Dermis microvascular lymphatic vessel endothelial cell (primary cell): ENCODE results near the gene ARF6. TPM values are rescaled to one million over a fixed set of nuclear protein-coding genes. Genes with fewer than 3 reads are reported as not detected.
"Not testable (repeated sequence)": the region's sequence is repeated elsewhere in the genome, so short reads cannot be mapped to it uniquely, and the experiment has no call there.

Experiments
- DNase-seq, 2 donors: peaks; one replicate each; pipeline versions ENCODE4 v3.0.0 to v3.0.0-alpha.2; 2010; ENCODE audit warnings: low read depth in 2 of 2
- total RNA-seq: library from RNA; depleted of rRNA; stranded (reverse); fragments of >200 nt; gene quantifications from 2 replicates; pipeline ENCODE4 v1.2.1, GENCODE V29; 2014

The ARF6 gene
- total RNA-seq, 1 donor from 2014 or later = 52.1 TPM

- DNase-seq = no peak
These were observed 16.2 kb upstream of the ARF6 start for GRCh38 chr14:49876563-49877127.

DNA sequence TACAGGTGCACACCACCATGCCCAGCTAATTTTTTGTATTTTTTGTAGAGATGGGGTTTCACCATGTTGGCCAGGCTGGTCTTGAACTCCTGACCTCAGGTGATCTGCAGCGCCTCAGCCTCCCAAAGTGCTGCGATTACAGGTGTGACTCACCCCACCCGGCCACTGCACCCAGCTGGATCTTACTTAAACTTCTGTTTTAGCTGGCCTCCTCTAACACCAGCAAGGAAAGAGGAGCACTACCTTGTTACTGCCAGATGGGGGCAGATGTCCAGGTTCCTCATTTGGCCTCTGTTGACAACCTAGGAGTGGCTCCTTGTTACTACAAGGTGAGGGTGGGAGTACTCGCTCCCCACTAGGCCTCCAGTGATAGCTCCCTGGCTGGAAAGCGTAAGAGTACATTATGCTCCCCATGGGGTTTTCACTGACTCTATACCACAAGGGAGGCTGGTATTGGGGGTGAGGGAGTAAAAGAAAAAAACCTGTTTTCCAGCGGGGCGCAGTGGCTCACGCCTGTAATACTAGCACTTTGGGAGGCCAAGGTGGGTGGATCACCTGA lies 13.2 kb upstream of the ARF6 start:
- DNase-seq = peak; percentile 47 to 69

GRCh38 chr14:49880267-49881064 lies 12.4 kb upstream of the ARF6 start:
- no peak for DNase-seq

GRCh38 chr14:49881350-49882001 lies 11.4 kb upstream of the ARF6 start:
- no peak for DNase-seq

DNA sequence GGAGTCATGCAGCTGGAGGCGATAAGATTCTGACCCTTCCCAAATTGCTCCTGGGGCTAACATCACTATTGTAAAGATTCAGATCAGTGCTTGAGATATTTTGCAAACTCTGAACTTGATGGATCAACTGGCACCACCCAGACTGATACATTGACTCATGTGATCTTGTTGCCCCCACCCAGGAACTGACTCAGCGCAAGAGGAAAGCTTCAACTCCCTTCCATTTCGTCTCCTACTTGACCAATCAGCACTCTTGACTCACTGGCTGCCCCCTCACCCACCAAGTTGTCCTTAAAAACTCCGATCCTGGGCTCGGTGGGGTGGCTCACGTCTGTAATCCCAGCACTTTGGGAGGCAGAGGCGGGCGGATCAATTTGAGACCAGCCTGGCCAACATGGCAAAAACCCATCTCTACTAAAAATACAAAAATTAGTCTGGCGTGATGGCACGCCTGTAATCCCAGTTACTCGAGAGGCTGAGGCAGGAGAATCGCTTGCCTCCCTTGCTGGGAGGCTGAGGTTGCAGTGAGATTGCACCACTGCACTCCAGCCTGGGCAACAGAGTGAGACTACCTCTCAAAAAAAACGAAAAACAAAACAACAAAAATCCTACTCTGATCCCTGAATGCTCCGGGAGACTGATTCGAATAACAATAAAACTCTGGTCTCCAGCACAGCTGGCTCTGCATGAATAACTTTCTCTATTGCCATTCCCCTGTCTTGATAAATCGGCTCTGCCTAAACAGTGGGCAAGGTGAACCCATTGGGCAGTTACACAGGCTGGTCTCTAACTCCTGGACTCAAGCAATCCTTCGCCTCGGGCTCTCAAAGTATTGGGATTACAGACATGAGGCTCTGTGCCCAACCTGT lies 9.8 kb upstream of the ARF6 start:
- DNase-seq = no peak

- DNase-seq = no peak
These were observed 6.4 kb upstream of the ARF6 start for GRCh38 chr14:49886523-49886922.

- DNase-seq = no peak
These were observed 4.6 kb upstream of the ARF6 start for GRCh38 chr14:49888293-49888692.

GRCh38 chr14:49892301-49892635 lies 614 bp upstream of the ARF6 start:
- DNase-seq = peak; percentile 66 to 77

DNA sequence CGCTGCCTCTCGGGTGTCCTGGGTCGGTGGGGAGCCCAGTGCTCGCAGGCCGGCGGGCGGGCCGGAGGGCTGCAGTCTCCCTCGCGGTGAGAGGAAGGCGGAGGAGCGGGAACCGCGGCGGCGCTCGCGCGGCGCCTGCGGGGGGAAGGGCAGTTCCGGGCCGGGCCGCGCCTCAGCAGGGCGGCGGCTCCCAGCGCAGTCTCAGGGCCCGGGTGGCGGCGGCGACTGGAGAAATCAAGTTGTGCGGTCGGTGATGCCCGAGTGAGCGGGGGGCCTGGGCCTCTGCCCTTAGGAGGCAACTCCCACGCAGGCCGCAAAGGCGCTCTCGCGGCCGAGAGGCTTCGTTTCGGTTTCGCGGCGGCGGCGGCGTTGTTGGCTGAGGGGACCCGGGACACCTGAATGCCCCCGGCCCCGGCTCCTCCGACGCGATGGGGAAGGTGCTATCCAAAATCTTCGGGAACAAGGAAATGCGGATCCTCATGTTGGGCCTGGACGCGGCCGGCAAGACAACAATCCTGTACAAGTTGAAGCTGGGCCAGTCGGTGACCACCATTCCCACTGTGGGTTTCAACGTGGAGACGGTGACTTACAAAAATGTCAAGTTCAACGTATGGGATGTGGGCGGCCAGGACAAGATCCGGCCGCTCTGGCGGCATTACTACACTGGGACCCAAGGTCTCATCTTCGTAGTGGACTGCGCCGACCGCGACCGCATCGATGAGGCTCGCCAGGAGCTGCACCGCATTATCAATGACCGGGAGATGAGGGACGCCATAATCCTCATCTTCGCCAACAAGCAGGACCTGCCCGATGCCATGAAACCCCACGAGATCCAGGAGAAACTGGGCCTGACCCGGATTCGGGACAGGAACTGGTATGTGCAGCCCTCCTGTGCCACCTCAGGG lies 679 bp downstream of the ARF6 start:
- DNase-seq = peak in 1 of 2 donors; percentile 51

DNA sequence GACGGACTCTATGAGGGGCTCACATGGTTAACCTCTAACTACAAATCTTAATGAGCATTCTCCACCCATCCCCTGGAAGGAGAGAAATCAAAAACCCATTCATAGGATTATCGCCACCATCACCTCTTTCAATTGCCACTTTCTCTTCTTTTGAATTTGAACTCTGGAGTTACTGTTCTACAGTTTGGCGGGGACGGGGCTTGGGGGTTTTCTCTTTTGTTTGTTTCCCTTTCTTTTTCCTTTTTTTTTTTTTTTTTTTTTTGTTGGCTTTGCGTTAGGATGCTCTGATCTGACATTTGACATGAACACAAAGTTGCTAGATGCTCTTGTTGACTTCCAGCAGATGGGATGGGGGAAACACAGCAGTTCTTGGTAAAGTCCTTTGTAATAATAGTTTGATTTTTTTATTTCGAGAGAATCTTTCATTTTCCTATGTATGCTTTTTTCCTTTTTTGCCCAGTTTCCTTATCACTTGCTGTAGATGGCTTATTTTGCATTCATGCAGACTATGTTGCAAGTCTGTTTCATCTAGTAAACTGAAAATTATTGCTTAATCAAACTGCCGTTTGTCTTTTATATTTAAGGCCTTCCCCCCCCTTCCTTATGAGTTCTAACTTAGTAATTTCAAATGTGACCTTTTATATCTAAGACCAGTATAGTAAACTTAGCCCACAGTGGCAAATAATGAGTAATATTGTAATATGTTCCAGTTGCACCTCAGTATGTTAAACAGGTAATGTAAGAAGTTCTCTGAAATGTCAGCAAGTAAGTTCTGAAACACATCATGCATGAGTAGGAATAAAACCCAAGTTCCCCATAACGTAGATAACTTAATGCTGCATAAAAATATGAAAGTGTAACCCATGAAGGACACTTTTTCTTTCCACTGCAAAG lies 1.6 kb downstream of the ARF6 start:
- not testable (repeated sequence) for DNase-seq

- peak in 1 of 2 donors; percentile 24 for DNase-seq
These were observed 2.6 kb downstream of the ARF6 start for GRCh38 chr14:49895480-49895879.

- DNase-seq = not testable (repeated sequence)
These were observed 3.4 kb downstream of the ARF6 start for GRCh38 chr14:49896272-49896671.

GRCh38 chr14:49896966-49897365 lies 4.1 kb downstream of the ARF6 start:
- DNase-seq = no peak

DNA sequence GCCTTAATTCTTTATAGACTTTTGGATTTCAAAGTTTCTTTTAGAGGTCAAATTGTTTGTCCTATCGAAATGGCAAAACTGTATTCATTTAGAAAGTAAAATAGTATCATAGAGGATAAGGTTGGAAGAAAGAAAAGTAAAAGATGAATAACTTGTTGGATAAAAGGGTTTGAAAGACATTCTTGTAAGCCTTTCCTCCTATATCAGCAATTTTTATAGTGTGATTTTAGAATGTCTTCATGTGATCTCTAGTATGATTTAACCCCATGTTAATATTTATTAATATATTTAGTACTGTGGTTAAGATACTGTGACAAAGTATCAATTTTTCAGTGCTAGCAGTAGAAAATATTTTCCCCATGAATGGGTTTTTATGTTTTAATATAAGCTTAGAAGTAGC lies 4.5 kb downstream of the ARF6 start:
- DNase-seq = no peak

DNA sequence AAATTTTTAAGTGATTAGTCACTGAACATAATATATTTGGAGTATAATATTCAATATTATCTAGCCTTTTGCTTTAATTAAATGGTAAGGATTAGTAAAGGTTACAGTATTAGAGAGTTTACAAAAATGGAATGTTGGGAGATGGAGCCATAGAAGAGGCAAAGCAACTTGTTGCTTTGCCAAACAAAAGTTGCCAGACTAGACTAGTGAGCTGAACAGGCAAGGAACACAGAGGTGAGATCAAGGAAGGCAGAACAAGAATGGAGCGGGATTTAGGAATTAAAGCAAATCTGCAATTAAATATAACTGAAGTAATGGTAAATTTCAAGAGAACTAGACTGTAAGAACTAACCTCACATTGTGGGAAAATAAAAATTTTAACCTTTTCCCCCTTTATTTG lies 5.1 kb downstream of the ARF6 start:
- no peak for DNase-seq

DNA sequence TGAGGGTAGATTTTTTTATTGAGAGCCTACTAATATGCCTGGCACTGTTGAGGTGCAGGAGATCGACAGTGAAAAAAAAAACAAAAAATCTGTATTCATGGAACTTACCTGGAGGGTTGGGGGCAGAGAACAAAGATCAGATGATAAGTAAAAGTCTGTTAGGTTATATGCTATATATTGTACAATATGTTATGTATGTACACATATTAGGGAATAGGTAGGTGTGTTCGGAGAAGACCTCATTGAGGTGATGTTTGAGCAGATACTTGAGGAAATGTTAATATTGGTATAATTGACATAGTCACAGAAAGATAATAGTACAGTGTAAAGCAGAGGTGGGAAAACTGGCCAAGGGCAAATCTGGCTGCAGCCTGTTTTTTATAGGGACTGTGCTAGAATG lies 5.6 kb downstream of the ARF6 start:
- DNase-seq = no peak

GRCh38 chr14:49900973-49901372 lies 8.1 kb downstream of the ARF6 start:
- no peak for DNase-seq

DNA sequence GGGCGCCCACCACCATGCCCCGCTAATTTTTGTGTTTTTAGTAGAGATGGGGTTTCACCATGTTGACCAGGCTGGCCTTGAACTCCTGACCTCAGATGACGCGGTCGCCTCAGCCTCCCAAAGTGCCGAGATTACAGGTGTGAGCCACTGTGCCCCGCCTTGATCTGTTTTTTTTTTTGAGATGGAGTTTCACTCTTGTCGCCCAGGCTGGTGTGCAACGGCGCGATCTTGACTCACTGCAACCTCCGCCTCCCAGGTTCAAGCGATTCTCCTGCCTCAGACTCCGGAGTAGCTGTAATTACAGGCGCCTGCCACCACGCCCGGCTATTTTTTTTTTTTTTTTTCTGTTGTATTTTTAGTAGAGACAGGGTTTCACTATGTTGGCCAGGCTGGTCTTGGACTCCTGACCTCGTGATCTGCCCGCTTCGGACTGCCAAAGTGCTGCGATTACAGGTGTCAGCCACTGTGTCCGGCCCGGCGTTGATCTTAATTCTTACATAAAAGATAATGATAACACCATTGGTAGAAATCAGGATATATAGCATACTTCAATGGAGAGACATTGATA lies 9.9 kb downstream of the ARF6 start:
- DNase-seq = not testable (repeated sequence)

DNA sequence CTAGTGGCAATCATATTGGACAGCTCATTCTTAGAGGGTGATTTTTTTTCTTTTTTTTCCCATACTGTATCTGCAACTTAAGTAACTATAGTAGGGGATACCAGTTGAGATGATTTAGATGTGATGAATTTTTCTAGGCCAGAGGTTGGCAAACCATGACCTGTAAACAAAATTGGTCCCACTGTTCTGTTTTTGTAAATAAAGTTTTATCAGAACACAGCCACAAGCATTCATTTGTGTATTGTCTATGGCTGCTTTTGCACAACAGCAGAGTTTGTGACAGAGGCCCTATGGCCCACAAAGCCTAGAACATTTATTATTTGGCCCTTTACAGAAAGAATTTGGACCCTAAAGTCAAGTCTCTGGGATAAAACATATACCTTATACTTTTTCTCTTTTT lies 11.4 kb downstream of the ARF6 start:
- no peak for DNase-seq
